HepG2 (cell line): ENCODE measurements around the gene TPPP2. TPM values are rescaled to one million over a fixed set of nuclear protein-coding genes. Genes with fewer than 3 reads are reported as not detected.
A peak's percentile ranks its signal among the peaks of the same experiment; 100 is the strongest.

Experiments
- ARID2 ChIP-seq: sonication (generic); formaldehyde crosslinking; IDR thresholded peaks from 2 replicates; pipeline ENCODE4 v1.8.1; 2022; ENCODE audit warnings: mild to moderate bottlenecking, missing genetic modification reagents, borderline replicate concordance
- BORCS8-MEF2B ChIP-seq: sonication (generic); formaldehyde crosslinking; IDR thresholded peaks from 2 replicates; pipeline ENCODE4 v1.8.0; 2022; ENCODE audit warnings: mild to moderate bottlenecking, missing genetic modification reagents
- CAMTA2 ChIP-seq: sonication (generic); formaldehyde crosslinking; IDR thresholded peaks from 2 replicates; pipeline ENCODE4 v1.4.0; 2020; ENCODE audit warnings: mild to moderate bottlenecking, missing genetic modification reagents, borderline replicate concordance
- FLYWCH1 ChIP-seq: sonication (generic); formaldehyde crosslinking; IDR thresholded peaks from 2 replicates; pipeline ENCODE4 v1.8.1; 2023; ENCODE audit warnings: mild to moderate bottlenecking, missing genetic modification reagents
- KAT8 ChIP-seq: IDR thresholded peaks from 2 replicates; pipeline ENCODE4 v1.6.1; 2016; ENCODE audit warnings: missing genetic modification reagents, missing compliant biosample characterization
- LBX2 ChIP-seq: sonication (generic); formaldehyde crosslinking; IDR thresholded peaks from 2 replicates; pipeline ENCODE4 v1.5.0; 2020; ENCODE audit warnings: missing genetic modification reagents, mild to moderate bottlenecking, borderline replicate concordance
- MYPOP ChIP-seq: sonication (generic); formaldehyde crosslinking; IDR thresholded peaks from 2 replicates; pipeline ENCODE4 v1.8.1; 2023; ENCODE audit warnings: mild to moderate bottlenecking, moderate library complexity, missing genetic modification reagents
- ONECUT2 ChIP-seq: sonication (generic); formaldehyde crosslinking; IDR thresholded peaks from 2 replicates; pipeline ENCODE4 v1.4.0; 2020; ENCODE audit warnings: missing genetic modification reagents
- PCBP1 ChIP-seq: fragments of 200-400 bp; formaldehyde crosslinking; IDR thresholded peaks from 2 replicates; pipeline ENCODE4 v1.6.1; 2017; ENCODE audit warnings: mild to moderate bottlenecking, low read depth, low read length, borderline replicate concordance
- SOX6 ChIP-seq, 2 experiments: fragments of 450-650 bp in 1 of 2; sonication (generic) in 1 of 2; formaldehyde crosslinking in 1 of 2; IDR thresholded peaks; 2 replicates each; pipeline versions ENCODE4 v1.4.0 to v1.6.1; 2017 to 2020; ENCODE audit warnings: antibody characterized with exemption in 1 of 2, mild to moderate bottlenecking in 1 of 2, missing genetic modification reagents in 1 of 2
- ZBTB37 ChIP-seq: sonication (generic); formaldehyde crosslinking; IDR thresholded peaks from 2 replicates; pipeline ENCODE4 v1.4.0; 2020; ENCODE audit warnings: mild to moderate bottlenecking, missing genetic modification reagents
- ZFP1 ChIP-seq: IDR thresholded peaks from 2 replicates; pipeline ENCODE4 v1.6.1; 2016
- ZHX2 ChIP-seq, 2 experiments: sonication (generic) in 1 of 2; formaldehyde crosslinking in 1 of 2; IDR thresholded peaks; 2 replicates each; pipeline versions ENCODE4 v1.6.1 to v1.9.0; 2014 to 2022; ENCODE audit warnings: antibody characterized with exemption in 1 of 2, borderline replicate concordance in 1 of 2, inconsistent platforms in 1 of 2, low read depth in 1 of 2, missing genetic modification reagents in 1 of 2
- ZMAT5 ChIP-seq: sonication (generic); formaldehyde crosslinking; IDR thresholded peaks from 2 replicates; pipeline ENCODE4 v1.5.0; 2020; ENCODE audit warnings: mild to moderate bottlenecking, low read depth, missing genetic modification reagents, borderline replicate concordance
- ZNF350 ChIP-seq: sonication (generic); formaldehyde crosslinking; IDR thresholded peaks from 2 replicates; pipeline ENCODE4 v1.4.0; 2020; ENCODE audit warnings: mild to moderate bottlenecking, low read depth, missing genetic modification reagents, borderline replicate concordance
- ZNF451 ChIP-seq: sonication (generic); formaldehyde crosslinking; IDR thresholded peaks from 2 replicates; pipeline ENCODE4 v1.5.0; 2020; ENCODE audit warnings: mild to moderate bottlenecking, missing genetic modification reagents
- ZUFSP ChIP-seq: sonication (generic); formaldehyde crosslinking; IDR thresholded peaks from 2 replicates; pipeline ENCODE4 v1.9.0; 2021; ENCODE audit warnings: missing genetic modification reagents, mild to moderate bottlenecking, borderline replicate concordance
- polyA plus RNA-seq, 8 experiments: library from polyadenylated mRNA; depleted of rRNA in 3 of 8; stranded (reverse) in 7 of 8; unstranded in 1 of 8; fragments of >200 nt; fragmentation: Illumina TruSeq in 4 of 8; extraction: Trizol in 4 of 8; gene quantifications; 2 replicates each; pipeline versions ENCODE4 v1.2.1 to v1.2.3, GENCODE V29; 2011 to 2016; ENCODE audit warnings: low read depth in 4 of 8, missing spikeins in 1 of 8, mixed read lengths in 1 of 8; ENCODE audit not compliant: insufficient read depth in 1 of 8
- total RNA-seq, 5 experiments: library from RNA; depleted of rRNA; stranded (reverse); fragments of >200 nt; fragmentation: Illumina TruSeq; extraction: Trizol; gene quantifications; 2 replicates each; pipeline ENCODE4 v1.2.3, GENCODE V29; 2016; ENCODE audit warnings: low read depth in 1 of 5

Gene TPPP2
- total and polyA plus RNA-seq, 2 of the 13 experiments (the other 11 are each of a cell fraction or from before 2014, with no cell fraction given): 0.58 to 4.2 TPM

- peak; percentile 57; the same call in 1 of the 2 replicates for TF ChIP-seq ZHX2 (IDR thresholded peaks at IDR 0.05; ENCODE audit: low read depth)
- TF ChIP-seq ZHX2 (CRISPR knock-in tag; IDR thresholded peaks at IDR 0.05; ENCODE audit: borderline replicate concordance): no peak
- TF ChIP-seq ZBTB37 (CRISPR knock-in tag): no peak; the same call in 1 of the 2 replicates
- no peak for TF ChIP-seq KAT8 (CRISPR knock-in tag)
- TF ChIP-seq ZNF451 (CRISPR knock-in tag): no peak
- no peak for TF ChIP-seq SOX6 (IDR thresholded peaks at IDR 0.05)
- TF ChIP-seq SOX6 (CRISPR knock-in tag; IDR thresholded peaks at IDR 0.05): no peak; the same call in 1 of the 2 replicates
- no peak for TF ChIP-seq FLYWCH1 (CRISPR knock-in tag)
- TF ChIP-seq ZMAT5 (CRISPR knock-in tag): no peak
- peak; percentile 38; the same call in 1 of the 2 replicates for TF ChIP-seq MYPOP (CRISPR knock-in tag)
- TF ChIP-seq ZFP1 (CRISPR knock-in tag): no peak
- no peak for TF ChIP-seq ARID2 (CRISPR knock-in tag)
- no peak; the same call in 1 of the 2 replicates for TF ChIP-seq PCBP1
- no peak for TF ChIP-seq CAMTA2 (CRISPR knock-in tag)
- TF ChIP-seq ONECUT2 (CRISPR knock-in tag): no peak
- no peak for TF ChIP-seq ZUFSP (CRISPR knock-in tag)
- TF ChIP-seq LBX2 (CRISPR knock-in tag): no peak
- peak; percentile 50; the same call in 1 of the 2 replicates for TF ChIP-seq BORCS8-MEF2B (CRISPR knock-in tag)
- peak; percentile 75; the same call in 1 of the 2 replicates for TF ChIP-seq ZNF350
Observed at GRCh38 chr14:21070610-21071224, 40.7 kb downstream of the TPPP2 start (continued).
